Measurements from ENCODE around the gene SORBS1. TPM values are rescaled to one million over a fixed set of nuclear protein-coding genes. Genes with fewer than 3 reads are reported as not detected.

The SORBS1 gene
- total RNA-seq, 1 experiment from 2014 or later: 0.56 TPM

DNA sequence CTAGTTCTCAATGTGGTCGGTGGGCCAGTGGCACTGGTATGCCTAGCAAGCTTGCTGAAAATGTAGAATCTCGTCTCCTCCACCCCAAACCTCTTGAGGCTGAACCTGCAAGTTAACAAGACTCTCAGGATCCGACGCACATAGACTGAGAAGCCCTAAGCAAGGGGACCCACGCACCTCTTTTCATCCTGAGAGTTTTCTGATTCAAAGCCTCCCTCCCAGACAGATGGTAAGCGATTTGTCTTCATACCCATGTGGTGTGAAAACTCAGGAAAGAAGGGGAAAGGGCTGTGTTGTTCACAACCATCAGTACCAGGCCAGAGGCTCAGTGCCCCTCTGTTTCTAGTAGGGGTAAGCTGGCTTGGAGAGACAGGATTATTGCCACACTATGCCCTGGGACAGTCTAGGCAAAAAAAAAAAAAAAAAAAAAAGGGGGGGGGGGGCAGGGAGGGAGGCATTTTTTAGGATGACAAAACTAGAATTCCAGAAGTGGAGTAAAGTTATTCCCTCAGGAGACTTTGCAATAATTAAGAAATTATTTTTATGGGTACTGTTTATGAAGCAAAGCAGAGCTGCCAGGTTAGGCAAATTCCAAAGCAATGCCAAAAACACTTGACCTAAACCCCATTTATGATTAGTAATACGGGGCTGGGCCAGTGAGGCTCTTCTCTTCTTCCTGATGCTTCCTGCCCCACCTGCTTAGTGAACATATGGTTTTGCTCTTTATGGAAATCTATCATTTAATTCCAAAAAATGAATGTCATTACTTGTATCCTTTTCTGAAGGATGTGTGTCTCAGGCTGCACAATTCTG, 152.8 kb downstream of the SORBS1 start:
- no TSS peak for BruUV-seq (replicated peaks)
- DNase-seq (ENCODE audit: low spot score): no peak
- H3K36me3 ChIP-seq (ENCODE audit: insufficient read depth, low read length, poor library complexity, severe bottlenecking): no peaks in the 10 kb centered on the region
- no peaks in the 10 kb centered on the region for H3K9me3 ChIP-seq (ENCODE audit: low read depth, low read length, poor library complexity, severe bottlenecking)
- CTCF ChIA-PET: no interaction called here
- no peak for TF ChIP-seq EZH2 (IDR thresholded peaks at IDR 0.05; ENCODE audit: borderline replicate concordance, low read depth, low read length, poor library complexity, severe bottlenecking)
- TF ChIP-seq CTCF (conservative IDR thresholded peaks at IDR 0.05; ENCODE audit: low read depth, low read length): no peak
- no peaks in the 10 kb centered on the region for H3K4me1 ChIP-seq (ENCODE audit: insufficient read depth, low read length, poor library complexity, severe bottlenecking)
- no peaks in the 10 kb centered on the region for H3K27me3 ChIP-seq (replicated peaks; ENCODE audit: insufficient read depth, low read depth, low read length, poor library complexity)
- POLR2A ChIA-PET (ENCODE audit: low non-redundant PET): no interaction called here
- H3K4me3 ChIP-seq (ENCODE audit: low read depth, low read length, poor library complexity, severe bottlenecking): no peak overlapping the region
- H3K27ac ChIP-seq (ENCODE audit: low read depth, low read length, poor library complexity, severe bottlenecking): no peak overlapping the region
- intact Hi-C loops (cut with micrococcal nuclease; ENCODE audit: unreplicated experiment): no loop called here

GRCh38 chr10:95407546-95407945, 153.6 kb downstream of the SORBS1 start:
- no peaks in the 10 kb centered on the region for H3K4me1 ChIP-seq (ENCODE audit: insufficient read depth, low read length, poor library complexity, severe bottlenecking)
- intact Hi-C loops (cut with micrococcal nuclease; ENCODE audit: unreplicated experiment): no loop called here
- no peaks in the 10 kb centered on the region for H3K36me3 ChIP-seq (ENCODE audit: insufficient read depth, low read length, poor library complexity, severe bottlenecking)
- no peak overlapping the region for H3K4me3 ChIP-seq (ENCODE audit: low read depth, low read length, poor library complexity, severe bottlenecking)
- BruUV-seq (replicated peaks): no TSS peak
- no peaks in the 10 kb centered on the region for H3K27me3 ChIP-seq (replicated peaks; ENCODE audit: insufficient read depth, low read depth, low read length, poor library complexity)
- no peak overlapping the region for H3K27ac ChIP-seq (ENCODE audit: low read depth, low read length, poor library complexity, severe bottlenecking)
- no peak for DNase-seq (ENCODE audit: low spot score)
- H3K9me3 ChIP-seq (ENCODE audit: low read depth, low read length, poor library complexity, severe bottlenecking): no peaks in the 10 kb centered on the region
- CTCF ChIA-PET: no interaction called here
- TF ChIP-seq EZH2 (IDR thresholded peaks at IDR 0.05; ENCODE audit: borderline replicate concordance, low read depth, low read length, poor library complexity, severe bottlenecking) (no peak), CTCF (conservative IDR thresholded peaks at IDR 0.05; ENCODE audit: low read depth, low read length) (no peak)
- POLR2A ChIA-PET (ENCODE audit: low non-redundant PET): no interaction called here

DNA sequence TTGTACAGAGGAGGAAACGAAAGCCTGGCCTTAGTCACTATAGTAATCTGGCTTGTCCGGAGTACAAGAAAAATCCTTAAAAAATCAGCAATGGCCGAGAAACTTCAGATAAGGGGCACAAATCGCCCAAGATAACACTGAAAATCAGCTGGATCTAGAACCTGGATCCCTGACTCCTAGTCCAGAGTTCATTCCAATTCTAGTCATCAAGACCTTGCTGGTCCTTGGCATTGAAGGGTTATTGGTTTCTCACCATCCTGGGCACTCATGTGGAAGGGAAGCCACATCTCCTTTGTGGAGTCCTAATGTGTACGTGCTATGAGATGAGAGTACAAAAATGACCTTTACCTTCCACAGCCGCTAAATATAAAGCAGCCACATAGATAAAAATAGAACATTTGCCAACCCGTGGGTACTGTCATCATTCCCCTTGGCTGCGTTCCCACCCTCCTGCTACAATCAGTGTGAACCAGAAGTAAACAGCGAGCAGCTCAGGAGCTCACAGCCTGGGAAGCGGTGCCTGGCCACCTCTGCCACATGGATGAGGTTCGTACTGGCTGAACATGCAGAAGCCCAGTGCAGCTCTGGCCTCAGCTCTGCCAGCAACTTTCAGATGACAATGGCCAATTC, 154.4 kb downstream of the SORBS1 start:
- no TSS peak for BruUV-seq (replicated peaks)

More for the DNA sequence above, 154.4 kb downstream of the SORBS1 start:
- DNase-seq (ENCODE audit: low spot score): no peak
- CTCF ChIA-PET: no interaction called here
- Histone ChIP-seq H3K9me3 (ENCODE audit: low read depth, low read length, poor library complexity, severe bottlenecking) (no peaks in the 10 kb centered on the region), H3K36me3 (ENCODE audit: insufficient read depth, low read length, poor library complexity, severe bottlenecking) (no peaks in the 10 kb centered on the region), H3K4me1 (ENCODE audit: insufficient read depth, low read length, poor library complexity, severe bottlenecking) (no peaks in the 10 kb centered on the region), H3K4me3 (ENCODE audit: low read depth, low read length, poor library complexity, severe bottlenecking) (no peak overlapping the region), H3K27ac (ENCODE audit: low read depth, low read length, poor library complexity, severe bottlenecking) (no peak overlapping the region), H3K27me3 (replicated peaks; ENCODE audit: insufficient read depth, low read depth, low read length, poor library complexity) (no peaks in the 10 kb centered on the region)
- intact Hi-C loops (cut with micrococcal nuclease; ENCODE audit: unreplicated experiment): no loop called here
- POLR2A ChIA-PET (ENCODE audit: low non-redundant PET): no interaction called here
- TF ChIP-seq EZH2 (IDR thresholded peaks at IDR 0.05; ENCODE audit: borderline replicate concordance, low read depth, low read length, poor library complexity, severe bottlenecking): no peak

All from A673 (cell line).